Aorta (tissue), 5 donors: Measurements from ENCODE around the gene NRTN. TPM values are rescaled to one million over a fixed set of nuclear protein-coding genes. Genes with fewer than 3 reads are reported as not detected.

Experiments
- ATAC-seq: fragments of 200-7000 bp; cut with Tn5 transposase; one replicate; pipeline ENCODE4 v1.9.1; 2022; ENCODE audit warnings: moderate library complexity; ENCODE audit not compliant: low FRiP score
- DNase-seq, 2 donors: peaks; one replicate each; pipeline ENCODE4 v3.0.0-alpha.2; 2020
- H3K27ac ChIP-seq, 2 donors: one replicate each; pipeline ENCODE4 v1.5.1; 2013; ENCODE audit warnings: low read length in 2 of 2, mild to moderate bottlenecking in 2 of 2, moderate library complexity in 2 of 2, control low read depth in 1 of 2, inconsistent platforms in 1 of 2, low read depth in 1 of 2
- H3K27me3 ChIP-seq, 2 donors: one replicate each; pipeline ENCODE4 v1.6.1; 2013; ENCODE audit warnings: control low read depth in 1 of 2, low read length in 1 of 2, mild to moderate bottlenecking in 1 of 2, moderate library complexity in 1 of 2; ENCODE audit not compliant: insufficient read depth in 2 of 2, control insufficient read depth in 1 of 2
- H3K36me3 ChIP-seq, 2 donors: one replicate each; pipeline ENCODE4 v1.6.1; 2013; ENCODE audit warnings: control low read depth in 1 of 2, low read length in 1 of 2, mild to moderate bottlenecking in 1 of 2; ENCODE audit not compliant: insufficient read depth in 2 of 2, control insufficient read depth in 1 of 2
- H3K4me1 ChIP-seq, 2 donors: one replicate each; pipeline ENCODE4 v1.6.1; 2013; ENCODE audit warnings: low read length in 2 of 2, control low read depth in 1 of 2, mild to moderate bottlenecking in 1 of 2, moderate library complexity in 1 of 2; ENCODE audit not compliant: insufficient read depth in 2 of 2, control insufficient read depth in 1 of 2
- H3K4me3 ChIP-seq, 2 donors: one replicate each; pipeline ENCODE4 v1.5.1; 2013; ENCODE audit warnings: low read length in 2 of 2, control low read depth in 1 of 2, mild to moderate bottlenecking in 1 of 2
- H3K9me3 ChIP-seq: one replicate; pipeline ENCODE4 v1.6.1; 2013; ENCODE audit warnings: mild to moderate bottlenecking, low read length; ENCODE audit not compliant: control insufficient read depth
- WGBS, 2 donors: extraction: QIAGEN DNeasy Blood & Tissue Kit; methylation state at CpG; one replicate each; pipeline ENCODE4 v1.1.7; 2013; 5-methylcytosine and 5-hydroxymethylcytosine counted together
- intact Hi-C, 2 donors: fragments of 100-400 bp; cut with DNase I; formaldehyde crosslinking; loops; one replicate each; pipeline versions ENCODE4 v1.14.2 to v1.15.0; 2022
- polyA plus RNA-seq, 2 donors: library from polyadenylated mRNA; stranded (reverse); fragments of 200-250 nt; gene quantifications; one replicate each; pipeline ENCODE4 v1.2.3, GENCODE V29; 2013
- total RNA-seq, 2 donors: library from RNA; stranded (reverse); fragmentation: NEBNext Ultra II Directional; extraction: Animal tissue kit (Norgen Biotek cat#: 25700); gene quantifications; one replicate each; pipeline ENCODE4 v1.2.1, GENCODE V29; 2021
- donor health status: healthy with polysubstance abuse.
- donor health status: Bipolar disorder and iron deficiency.
- donor health status: DM: no; HTN: no; CAD: no.
- donor health status: DM: no; HTN: no; CAD: no.
- donor health status: DM: yes; HTN: yes; CAD: no.

Gene NRTN
- total and polyA plus RNA-seq, 4 donors = 1.1 TPM; not detected in 3

- H3K4me1 ChIP-seq = no peaks in the 10 kb centered on the region
- intact Hi-C loops = no loop called here
- H3K9me3 ChIP-seq = no peaks in the 10 kb centered on the region
- H3K4me3 ChIP-seq = no peak overlapping the region
- no peaks in the 10 kb centered on the region for H3K36me3 ChIP-seq
- no peak overlapping the region for H3K27ac ChIP-seq
- WGBS, 2 donors = 83% methylated on average over 10 of the region's 10 CpGs
- H3K27me3 ChIP-seq = no peaks in the 10 kb centered on the region
- ATAC-seq (no peak), DNase-seq (no peak)
Observed at GRCh38 chr19:5818594-5818993, 13.7 kb downstream of the NRTN start.

- 57 to 73% methylated on average over 5 to 6 of the region's 6 CpGs for WGBS, 2 donors
- no peaks in the 10 kb centered on the region for H3K4me1 ChIP-seq
Observed at GRCh38 chr19:5820785-5821184, 15.9 kb downstream of the NRTN start.

GRCh38 chr19:5821521-5822180, 16.8 kb downstream of the NRTN start:
- Histone ChIP-seq H3K27me3 (no peaks in the 10 kb centered on the region), H3K4me1 (no peaks in the 10 kb centered on the region), H3K27ac (no peak overlapping the region), H3K4me3 (no peak overlapping the region), H3K9me3 (no peaks in the 10 kb centered on the region), H3K36me3 (no peaks in the 10 kb centered on the region)
- intact Hi-C loops = no loop called here
- DNase-seq (no peak), ATAC-seq (no peak)
- WGBS, 2 donors = 43 to 53% methylated on average over 8 of the region's 8 CpGs

More at GRCh38 chr19:5820785-5821184, 15.9 kb downstream of the NRTN start:
- H3K4me3 ChIP-seq = no peak overlapping the region
- no peaks in the 10 kb centered on the region for H3K36me3 ChIP-seq
- intact Hi-C loops = no loop called here
- H3K27me3 ChIP-seq = no peaks in the 10 kb centered on the region
- H3K9me3 ChIP-seq = no peaks in the 10 kb centered on the region
- no peak overlapping the region for H3K27ac ChIP-seq
- no peak for ATAC-seq
- DNase-seq = no peak

GRCh38 chr19:5822181-5822844, 17.4 kb downstream of the NRTN start:
- no peaks in the 10 kb centered on the region for H3K36me3 ChIP-seq
- intact Hi-C loops = no loop called here
- ATAC-seq = no peak
- no peaks in the 10 kb centered on the region for H3K27me3 ChIP-seq
- no peaks in the 10 kb centered on the region for H3K4me1 ChIP-seq
- DNase-seq = no peak
- WGBS, 2 donors = 17 to 21% methylated on average over 30 of the region's 30 CpGs
- no peak overlapping the region for H3K4me3 ChIP-seq
- H3K27ac ChIP-seq = no peak overlapping the region
- no peaks in the 10 kb centered on the region for H3K9me3 ChIP-seq

- no peak for ATAC-seq
- 79 to 82% methylated on average over 30 of the region's 30 CpGs for WGBS, 2 donors
- no peak overlapping the region for H3K27ac ChIP-seq
- intact Hi-C loops = no loop called here
- no peaks in the 10 kb centered on the region for H3K4me1 ChIP-seq
- no peaks in the 10 kb centered on the region for H3K9me3 ChIP-seq
- no peak for DNase-seq
- H3K36me3 ChIP-seq = no peaks in the 10 kb centered on the region
- peaks cover 0 to 2% of the 10 kb centered on the region in 2 donors for H3K27me3 ChIP-seq
- H3K4me3 ChIP-seq = no peak overlapping the region
Observed at GRCh38 chr19:5823579-5824281, 18.9 kb downstream of the NRTN start.

- no peak for DNase-seq
- intact Hi-C loops = no loop called here
- no peaks in the 10 kb centered on the region for H3K4me1 ChIP-seq
Observed at GRCh38 chr19:5824751-5825150, 19.9 kb downstream of the NRTN start.

GRCh38 chr19:5825178-5825577, 20.3 kb downstream of the NRTN start:
- H3K27me3 ChIP-seq = peaks cover 0 to 2% of the 10 kb centered on the region in 2 donors
- H3K9me3 ChIP-seq = no peaks in the 10 kb centered on the region
- no peak for ATAC-seq
- intact Hi-C loops = no loop called here
- no peak overlapping the region for H3K27ac ChIP-seq
- DNase-seq = no peak
- H3K4me1 ChIP-seq = no peaks in the 10 kb centered on the region
- H3K4me3 ChIP-seq = no peak overlapping the region
- 90 to 92% methylated on average over 21 of the region's 21 CpGs for WGBS, 2 donors
- H3K36me3 ChIP-seq = no peaks in the 10 kb centered on the region

More at GRCh38 chr19:5824751-5825150, 19.9 kb downstream of the NRTN start:
- no peaks in the 10 kb centered on the region for H3K36me3 ChIP-seq
- 66 to 68% methylated on average over 10 of the region's 10 CpGs for WGBS, 2 donors
- H3K27ac ChIP-seq = no peak overlapping the region
- H3K4me3 ChIP-seq = no peak overlapping the region
- no peaks in the 10 kb centered on the region for H3K9me3 ChIP-seq
- no peak for ATAC-seq
- peaks cover 0 to 2% of the 10 kb centered on the region in 2 donors for H3K27me3 ChIP-seq

- Histone ChIP-seq H3K36me3 (no peaks in the 10 kb centered on the region), H3K4me1 (no peaks in the 10 kb centered on the region), H3K9me3 (no peaks in the 10 kb centered on the region), H3K27ac (no peak overlapping the region), H3K4me3 (no peak overlapping the region), H3K27me3 (peaks cover 0 to 2% of the 10 kb centered on the region in 2 donors)
- intact Hi-C loops = no loop called here
- DNase-seq (no peak), ATAC-seq (no peak)
- 14 to 16% methylated on average over 24 of the region's 24 CpGs for WGBS, 2 donors
Observed at GRCh38 chr19:5826531-5827341, 21.9 kb downstream of the NRTN start.
